Nephron progenitor cell (in vitro differentiated cells): ENCODE data around the gene BEGAIN.

Experiments
- DNase-seq: peaks from one replicate; pipeline ENCODE4 v3.0.0; 2021
- H3K27ac Mint-ChIP-seq: 2 replicates; pipeline ENCODE4 v1.8.0; 2021; ENCODE audit warnings: mild to moderate bottlenecking, moderate library complexity, mixed read lengths
- H3K27me3 Mint-ChIP-seq: 2 replicates; pipeline ENCODE4 v1.8.0; 2021; ENCODE audit warnings: mild to moderate bottlenecking, low read depth, mixed read lengths; ENCODE audit not compliant: poor library complexity
- H3K36me3 Mint-ChIP-seq: 2 replicates; pipeline ENCODE4 v1.8.0; 2021; ENCODE audit warnings: low read depth, mixed read lengths
- H3K4me1 Mint-ChIP-seq: 2 replicates; pipeline ENCODE4 v1.8.0; 2021; ENCODE audit warnings: mixed read lengths
- H3K4me3 Mint-ChIP-seq: 2 replicates; pipeline ENCODE4 v1.8.0; 2021; ENCODE audit warnings: mild to moderate bottlenecking, moderate library complexity, mixed read lengths
- H3K9me3 Mint-ChIP-seq: 2 replicates; pipeline ENCODE4 v1.8.0; 2021; ENCODE audit warnings: mild to moderate bottlenecking, moderate library complexity, mixed read lengths
- TF ChIP-seq, protein P1 (sequence below): fragments of 200-600 bp; sonication (generic); IDR thresholded peaks from 2 replicates; pipeline ENCODE4 v1.5.0; 2021; ENCODE audit warnings: antibody characterized with exemption

Gene BEGAIN

DNA sequence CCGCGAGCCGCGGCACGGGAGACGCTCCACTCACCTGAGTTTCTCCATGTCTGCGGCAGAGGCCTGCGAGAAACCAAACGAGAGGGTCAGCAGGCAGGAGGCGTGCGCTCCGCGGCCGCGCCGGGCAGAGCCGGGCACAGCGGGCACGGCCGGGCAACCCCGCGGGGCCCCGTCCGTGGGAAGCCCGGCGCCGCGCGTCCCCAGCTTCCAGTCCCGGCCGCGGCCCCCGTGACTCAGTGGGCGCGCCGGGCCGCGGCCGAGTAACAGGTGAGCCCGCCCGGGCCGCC is 19.4 kb downstream of the BEGAIN start:
- Mint-ChIP-seq H3K4me3 (no peak overlapping the region), H3K36me3 (no peaks in the 10 kb centered on the region), H3K9me3 (no peaks in the 10 kb centered on the region), H3K4me1 (peaks cover 11% of the 10 kb centered on the region), H3K27ac (no peak overlapping the region), H3K27me3 (peaks cover 79% of the 10 kb centered on the region)
- no peak for DNase-seq
- TF ChIP-seq, protein P1, sequence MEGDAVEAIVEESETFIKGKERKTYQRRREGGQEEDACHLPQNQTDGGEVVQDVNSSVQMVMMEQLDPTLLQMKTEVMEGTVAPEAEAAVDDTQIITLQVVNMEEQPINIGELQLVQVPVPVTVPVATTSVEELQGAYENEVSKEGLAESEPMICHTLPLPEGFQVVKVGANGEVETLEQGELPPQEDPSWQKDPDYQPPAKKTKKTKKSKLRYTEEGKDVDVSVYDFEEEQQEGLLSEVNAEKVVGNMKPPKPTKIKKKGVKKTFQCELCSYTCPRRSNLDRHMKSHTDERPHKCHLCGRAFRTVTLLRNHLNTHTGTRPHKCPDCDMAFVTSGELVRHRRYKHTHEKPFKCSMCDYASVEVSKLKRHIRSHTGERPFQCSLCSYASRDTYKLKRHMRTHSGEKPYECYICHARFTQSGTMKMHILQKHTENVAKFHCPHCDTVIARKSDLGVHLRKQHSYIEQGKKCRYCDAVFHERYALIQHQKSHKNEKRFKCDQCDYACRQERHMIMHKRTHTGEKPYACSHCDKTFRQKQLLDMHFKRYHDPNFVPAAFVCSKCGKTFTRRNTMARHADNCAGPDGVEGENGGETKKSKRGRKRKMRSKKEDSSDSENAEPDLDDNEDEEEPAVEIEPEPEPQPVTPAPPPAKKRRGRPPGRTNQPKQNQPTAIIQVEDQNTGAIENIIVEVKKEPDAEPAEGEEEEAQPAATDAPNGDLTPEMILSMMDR, result no peak

DNA sequence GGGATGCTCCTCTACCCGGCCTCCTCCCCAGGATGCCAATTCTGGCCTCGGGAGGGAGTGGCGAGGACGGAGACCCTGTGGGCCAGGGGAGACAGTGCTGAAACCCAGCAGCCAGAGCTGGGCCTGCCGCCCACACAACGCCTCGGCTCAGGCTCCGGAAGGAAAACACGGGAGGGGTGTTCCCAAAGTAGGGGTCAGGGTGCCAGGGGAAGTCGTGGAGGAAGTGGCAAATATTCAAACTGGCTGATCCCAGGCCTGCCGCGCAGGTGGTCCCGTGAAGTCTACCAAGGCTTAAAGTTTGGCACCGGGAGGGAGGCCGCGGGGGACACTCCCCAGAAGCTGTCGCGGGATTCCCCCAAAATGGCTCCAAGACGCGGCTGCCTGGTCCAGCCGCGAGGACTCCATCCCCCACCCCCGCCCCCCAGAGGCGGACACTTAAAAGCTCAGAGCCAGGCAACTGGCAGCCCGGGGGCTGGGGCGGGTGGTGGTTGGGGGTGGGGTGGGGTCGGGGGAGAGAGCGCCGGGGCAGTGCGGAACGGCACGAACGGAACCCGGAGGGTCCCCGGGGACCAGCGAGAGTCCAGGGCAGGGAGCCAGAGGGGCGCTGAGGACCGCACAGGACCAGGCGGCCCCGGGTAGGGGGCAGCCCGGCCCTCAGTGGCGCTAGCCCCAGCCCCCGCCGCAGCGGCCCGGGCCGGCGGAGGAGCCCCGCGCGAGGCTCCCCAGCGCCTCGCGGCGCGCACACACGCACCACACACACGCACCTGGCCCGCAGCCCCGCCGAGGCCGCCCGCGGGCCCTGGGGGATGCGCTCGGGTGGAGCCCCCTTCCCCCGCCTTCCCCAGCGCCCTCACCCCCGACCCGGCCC is 20.0 kb downstream of the BEGAIN start:
- no peak for DNase-seq
- Mint-ChIP-seq H3K36me3 (no peaks in the 10 kb centered on the region), H3K4me3 (peak overlapping the region; percentile 61), H3K9me3 (no peaks in the 10 kb centered on the region), H3K27ac (no peak overlapping the region), H3K4me1 (peaks cover 8% of the 10 kb centered on the region), H3K27me3 (peaks cover 74% of the 10 kb centered on the region)
- TF ChIP-seq, protein P1, result no peak

DNA sequence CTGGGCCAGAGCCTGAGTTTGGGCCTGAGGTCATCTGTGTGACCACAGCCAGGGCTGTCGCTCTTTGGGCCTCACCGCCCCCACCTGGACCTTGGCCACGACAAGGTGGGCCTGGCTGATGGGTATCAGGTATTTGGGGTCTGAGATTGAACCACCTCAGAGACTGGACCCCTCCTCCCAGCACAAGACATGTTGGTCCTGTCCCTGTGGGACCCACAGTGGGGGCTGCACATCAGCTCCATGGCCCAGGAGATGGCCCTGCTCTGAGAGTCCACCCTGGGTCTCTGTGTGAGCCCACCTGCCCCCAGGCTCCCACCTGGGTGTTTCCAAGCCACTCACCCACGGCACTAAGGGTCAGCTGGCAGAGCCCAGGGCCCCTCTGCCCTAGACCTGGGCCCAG is 20.6 kb downstream of the BEGAIN start:
- no peak for DNase-seq
- Mint-ChIP-seq H3K9me3 (no peaks in the 10 kb centered on the region), H3K27ac (no peak overlapping the region), H3K4me1 (peaks cover 8% of the 10 kb centered on the region), H3K27me3 (peaks cover 69% of the 10 kb centered on the region), H3K4me3 (peak overlapping the region; percentile 61), H3K36me3 (no peaks in the 10 kb centered on the region)
- TF ChIP-seq, protein P1, result no peak

DNA sequence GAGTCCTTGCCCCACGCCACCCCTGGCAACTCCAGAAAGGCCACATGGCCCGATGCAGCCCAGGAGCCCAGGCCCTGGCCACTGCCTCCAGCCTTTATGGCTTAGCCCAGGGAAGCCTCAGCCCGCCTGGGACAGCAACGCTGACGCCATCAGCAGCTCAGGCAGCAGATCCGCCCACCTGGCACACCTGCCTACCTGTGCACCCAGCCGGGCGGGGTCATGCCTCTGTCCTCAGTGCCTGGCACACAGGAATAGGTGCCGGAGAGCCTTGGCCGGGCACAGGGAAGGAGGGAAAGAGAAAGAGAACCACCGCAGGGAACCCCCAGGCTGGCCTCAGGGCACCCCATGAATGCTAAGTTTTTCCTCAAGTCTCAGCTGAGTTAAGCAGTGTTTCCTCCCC is 21.1 kb downstream of the BEGAIN start:
- Mint-ChIP-seq H3K27me3 (peaks cover 64% of the 10 kb centered on the region), H3K4me1 (peaks cover 8% of the 10 kb centered on the region), H3K36me3 (no peaks in the 10 kb centered on the region), H3K4me3 (no peak overlapping the region), H3K27ac (no peak overlapping the region), H3K9me3 (no peaks in the 10 kb centered on the region)
- TF ChIP-seq, protein P1, result no peak
- no peak for DNase-seq

DNA sequence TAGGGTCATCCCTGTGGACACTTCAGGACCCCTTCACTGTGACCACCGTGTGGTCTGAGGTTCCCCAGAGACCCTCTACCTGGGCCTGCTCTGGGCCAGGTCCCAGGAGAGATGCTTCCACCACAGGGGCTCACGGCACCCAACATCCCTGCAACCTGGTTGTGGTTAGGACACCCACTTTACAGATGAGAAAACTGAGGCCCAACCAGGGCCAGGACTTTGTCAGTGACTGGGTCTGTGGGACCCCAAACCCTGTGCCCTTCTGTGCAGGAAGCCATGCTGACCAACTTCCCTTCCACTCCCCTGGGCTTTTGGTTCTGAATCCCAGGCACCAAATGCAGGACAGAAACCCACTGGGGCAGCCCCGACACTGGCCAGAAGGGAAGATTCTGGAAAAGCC is 21.6 kb downstream of the BEGAIN start:
- no peaks in the 10 kb centered on the region for H3K36me3 Mint-ChIP-seq
- TF ChIP-seq, protein P1, result no peak

DNA sequence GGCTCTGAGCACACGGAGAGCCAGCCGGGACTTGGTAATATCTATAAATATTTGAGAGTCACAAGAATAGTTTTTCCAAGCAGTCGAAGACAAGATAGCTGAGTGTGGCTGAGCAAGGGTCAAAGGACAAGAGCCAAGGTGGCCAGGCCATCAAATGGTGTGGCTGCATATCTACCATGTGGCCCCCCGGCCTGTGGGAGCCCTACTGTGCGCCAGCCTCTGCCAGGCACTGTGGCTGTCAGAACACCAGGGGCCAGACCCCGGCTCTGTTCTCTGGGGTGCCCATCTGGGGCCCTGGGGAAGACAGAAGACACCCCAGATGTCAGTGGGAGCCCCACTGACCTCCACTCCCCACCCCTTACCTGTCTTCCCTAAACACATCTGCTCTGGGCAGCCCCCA is 22.7 kb downstream of the BEGAIN start:
- H3K27me3 Mint-ChIP-seq, result peaks cover 53% of the 10 kb centered on the region
- no peaks in the 10 kb centered on the region for H3K9me3 Mint-ChIP-seq
- H3K36me3 Mint-ChIP-seq, result no peaks in the 10 kb centered on the region
- H3K27ac Mint-ChIP-seq, result no peak overlapping the region
- no peak for DNase-seq
- peaks cover 4% of the 10 kb centered on the region for H3K4me1 Mint-ChIP-seq
- H3K4me3 Mint-ChIP-seq, result no peak overlapping the region
- TF ChIP-seq, protein P1, result no peak

More for the DNA sequence above, 21.6 kb downstream of the BEGAIN start:
- Mint-ChIP-seq H3K27me3 (peaks cover 62% of the 10 kb centered on the region), H3K4me1 (peaks cover 8% of the 10 kb centered on the region), H3K4me3 (no peak overlapping the region), H3K9me3 (no peaks in the 10 kb centered on the region), H3K27ac (no peak overlapping the region)
- DNase-seq, result no peak
